ENCODE measurements around the gene MAF.

MAF gene

GRCh38 chr16:79618041-79618691 is 17.6 kb upstream of the MAF start:
- Histone ChIP-seq H3K18ac (ENCODE audit: low read depth in 1 of 2, low read length in 2 of 2) (no peak overlapping the region), H4K91ac (ENCODE audit: low read length) (no peak overlapping the region), H2AK5ac (ENCODE audit: low read length, severe bottlenecking) (no peak overlapping the region), H2BK120ac (ENCODE audit: low read depth, low read length) (no peak overlapping the region), H3K23ac (ENCODE audit: low read length in 2 of 2) (no peak overlapping the region), H3K9ac (ENCODE audit: low read length) (no peak overlapping the region), H3K4me3 (ENCODE audit: insufficient read depth in 1 of 2, low read depth in 1 of 2, low read length in 2 of 2) (no peak overlapping the region), H3K36me3 (ENCODE audit: control insufficient read depth in 1 of 2, insufficient read depth in 2 of 2, low read depth in 1 of 2, low read length in 2 of 2) (no peaks in the 10 kb centered on the region), H2AFZ (ENCODE audit: low read depth, low read length) (no peak overlapping the region), H2BK15ac (ENCODE audit: low read depth, poor library complexity, severe bottlenecking) (no peak overlapping the region), H3K27me3 (ENCODE audit: control insufficient read depth in 1 of 2, insufficient read depth in 1 of 2, low read length in 2 of 2) (peaks cover 0 to 6% of the 10 kb centered on the region in 2 experiments), H2BK12ac (ENCODE audit: low read length in 2 of 2) (no peak overlapping the region), H2BK5ac (ENCODE audit: low read depth, low read length, poor library complexity, severe bottlenecking) (no peak overlapping the region), H3K4me1 (ENCODE audit: control insufficient read depth, insufficient read depth, low read depth, low read length) (no peaks in the 10 kb centered on the region), H3K4ac (ENCODE audit: low read depth in 1 of 2, low read length in 2 of 2) (no peak overlapping the region), H3K27ac (ENCODE audit: low read length, poor library complexity, severe bottlenecking) (no peak overlapping the region), H3K9me3 (ENCODE audit: control insufficient read depth, low read length) (no peaks in the 10 kb centered on the region), H3K14ac (ENCODE audit: low read length in 2 of 2) (peak overlapping the region in 1 of 2 experiments; percentile 59), H3K4me2 (ENCODE audit: low read length, poor library complexity, severe bottlenecking) (no peak overlapping the region), H4K8ac (ENCODE audit: low read length) (no peak overlapping the region), H3K79me1 (replicated peaks; ENCODE audit: low read length, poor library complexity, severe bottlenecking) (no peaks in the 10 kb centered on the region)
- 89% methylated on average over 5 of the region's 5 CpGs for WGBS
- DNase-seq: no peak

GRCh38 chr16:79613009-79613408 is 12.5 kb upstream of the MAF start:
- Histone ChIP-seq H2BK120ac (ENCODE audit: low read depth, low read length) (no peak overlapping the region), H3K18ac (ENCODE audit: low read depth in 1 of 2, low read length in 2 of 2) (no peak overlapping the region), H3K79me1 (replicated peaks; ENCODE audit: low read length, poor library complexity, severe bottlenecking) (no peaks in the 10 kb centered on the region), H3K27ac (ENCODE audit: low read length, poor library complexity, severe bottlenecking) (peak overlapping the region; percentile 52), H3K4me2 (ENCODE audit: low read length, poor library complexity, severe bottlenecking) (no peak overlapping the region), H4K8ac (ENCODE audit: low read length) (no peak overlapping the region), H3K4ac (ENCODE audit: low read depth in 1 of 2, low read length in 2 of 2) (no peak overlapping the region), H2BK12ac (ENCODE audit: low read length in 2 of 2) (no peak overlapping the region), H2BK5ac (ENCODE audit: low read depth, low read length, poor library complexity, severe bottlenecking) (no peak overlapping the region), H2BK15ac (ENCODE audit: low read depth, poor library complexity, severe bottlenecking) (no peak overlapping the region), H3K27me3 (ENCODE audit: control insufficient read depth in 1 of 2, insufficient read depth in 1 of 2, low read length in 2 of 2) (peaks cover 0 to 5% of the 10 kb centered on the region in 2 experiments), H3K4me1 (ENCODE audit: control insufficient read depth, insufficient read depth, low read depth, low read length) (peaks cover 6% of the 10 kb centered on the region), H3K36me3 (ENCODE audit: control insufficient read depth in 1 of 2, insufficient read depth in 2 of 2, low read depth in 1 of 2, low read length in 2 of 2) (no peaks in the 10 kb centered on the region), H2AFZ (ENCODE audit: low read depth, low read length) (no peak overlapping the region), H3K4me3 (ENCODE audit: insufficient read depth in 1 of 2, low read depth in 1 of 2, low read length in 2 of 2) (no peak overlapping the region), H2AK5ac (ENCODE audit: low read length, severe bottlenecking) (no peak overlapping the region), H3K9ac (ENCODE audit: low read length) (peak overlapping the region; percentile 14), H4K91ac (ENCODE audit: low read length) (no peak overlapping the region), H3K23ac (ENCODE audit: low read length in 2 of 2) (no peak overlapping the region), H3K9me3 (ENCODE audit: control insufficient read depth, low read length) (no peaks in the 10 kb centered on the region), H3K14ac (ENCODE audit: low read length in 2 of 2) (no peak overlapping the region)
- no peak for DNase-seq
- 77% methylated on average over 4 of the region's 4 CpGs for WGBS

GRCh38 chr16:79612207-79612606 is 11.7 kb upstream of the MAF start:
- Histone ChIP-seq H2BK5ac (ENCODE audit: low read depth, low read length, poor library complexity, severe bottlenecking) (no peak overlapping the region), H2BK120ac (ENCODE audit: low read depth, low read length) (no peak overlapping the region), H3K9ac (ENCODE audit: low read length) (peak overlapping the region; percentile 14), H3K4me1 (ENCODE audit: control insufficient read depth, insufficient read depth, low read depth, low read length) (peaks cover 10% of the 10 kb centered on the region), H3K23ac (ENCODE audit: low read length in 2 of 2) (no peak overlapping the region), H3K36me3 (ENCODE audit: control insufficient read depth in 1 of 2, insufficient read depth in 2 of 2, low read depth in 1 of 2, low read length in 2 of 2) (no peaks in the 10 kb centered on the region), H3K27ac (ENCODE audit: low read length, poor library complexity, severe bottlenecking) (peak overlapping the region; percentile 52), H3K4me3 (ENCODE audit: insufficient read depth in 1 of 2, low read depth in 1 of 2, low read length in 2 of 2) (no peak overlapping the region), H2BK12ac (ENCODE audit: low read length in 2 of 2) (no peak overlapping the region), H4K91ac (ENCODE audit: low read length) (no peak overlapping the region), H3K14ac (ENCODE audit: low read length in 2 of 2) (no peak overlapping the region), H2AFZ (ENCODE audit: low read depth, low read length) (no peak overlapping the region), H2AK5ac (ENCODE audit: low read length, severe bottlenecking) (no peak overlapping the region), H3K79me1 (replicated peaks; ENCODE audit: low read length, poor library complexity, severe bottlenecking) (no peaks in the 10 kb centered on the region), H3K4ac (ENCODE audit: low read depth in 1 of 2, low read length in 2 of 2) (no peak overlapping the region), H3K4me2 (ENCODE audit: low read length, poor library complexity, severe bottlenecking) (no peak overlapping the region), H3K18ac (ENCODE audit: low read depth in 1 of 2, low read length in 2 of 2) (no peak overlapping the region), H3K9me3 (ENCODE audit: control insufficient read depth, low read length) (no peaks in the 10 kb centered on the region), H3K27me3 (ENCODE audit: control insufficient read depth in 1 of 2, insufficient read depth in 1 of 2, low read length in 2 of 2) (peaks cover 0 to 5% of the 10 kb centered on the region in 2 experiments), H2BK15ac (ENCODE audit: low read depth, poor library complexity, severe bottlenecking) (no peak overlapping the region), H4K8ac (ENCODE audit: low read length) (no peak overlapping the region)
- 76% methylated on average over 1 of the region's 2 CpGs for WGBS
- peak; percentile 12 for DNase-seq

- Histone ChIP-seq H2AFZ (ENCODE audit: low read depth, low read length) (no peak overlapping the region), H3K36me3 (ENCODE audit: control insufficient read depth in 1 of 2, insufficient read depth in 2 of 2, low read depth in 1 of 2, low read length in 2 of 2) (no peaks in the 10 kb centered on the region), H3K4me2 (ENCODE audit: low read length, poor library complexity, severe bottlenecking) (no peak overlapping the region), H3K18ac (ENCODE audit: low read depth in 1 of 2, low read length in 2 of 2) (no peak overlapping the region), H3K9ac (ENCODE audit: low read length) (no peak overlapping the region), H2BK15ac (ENCODE audit: low read depth, poor library complexity, severe bottlenecking) (no peak overlapping the region), H3K4me3 (ENCODE audit: insufficient read depth in 1 of 2, low read depth in 1 of 2, low read length in 2 of 2) (no peak overlapping the region), H2BK5ac (ENCODE audit: low read depth, low read length, poor library complexity, severe bottlenecking) (no peak overlapping the region), H3K27me3 (ENCODE audit: control insufficient read depth in 1 of 2, insufficient read depth in 1 of 2, low read length in 2 of 2) (peaks cover 0 to 5% of the 10 kb centered on the region in 2 experiments), H2AK5ac (ENCODE audit: low read length, severe bottlenecking) (peak overlapping the region; percentile 35), H2BK120ac (ENCODE audit: low read depth, low read length) (no peak overlapping the region), H4K91ac (ENCODE audit: low read length) (no peak overlapping the region), H2BK12ac (ENCODE audit: low read length in 2 of 2) (no peak overlapping the region), H3K14ac (ENCODE audit: low read length in 2 of 2) (no peak overlapping the region), H3K27ac (ENCODE audit: low read length, poor library complexity, severe bottlenecking) (no peak overlapping the region), H3K4ac (ENCODE audit: low read depth in 1 of 2, low read length in 2 of 2) (no peak overlapping the region), H3K4me1 (ENCODE audit: control insufficient read depth, insufficient read depth, low read depth, low read length) (peaks cover 10% of the 10 kb centered on the region), H3K9me3 (ENCODE audit: control insufficient read depth, low read length) (no peaks in the 10 kb centered on the region), H3K79me1 (replicated peaks; ENCODE audit: low read length, poor library complexity, severe bottlenecking) (no peaks in the 10 kb centered on the region), H4K8ac (ENCODE audit: low read length) (no peak overlapping the region), H3K23ac (ENCODE audit: low read length in 2 of 2) (no peak overlapping the region)
- DNase-seq: no peak
- 94% methylated on average over 4 of the region's 4 CpGs for WGBS
These were observed 10.2 kb upstream of the MAF start for GRCh38 chr16:79610771-79611170.

Data from mesenchymal stem cell (in vitro differentiated cells and primary cell).